GM18858 (cell line): Measurements from ENCODE around the gene FCRL4.
"Not testable (repeated sequence)": the region's sequence is repeated elsewhere in the genome, so short reads cannot be mapped to it uniquely, and the experiment has no call there.

Source experiments
- ATAC-seq: cut with Tn5 transposase; IDR thresholded peaks from one replicate; pipeline ENCODE4 v1.9.1; 2021; ENCODE audit not compliant: unreplicated experiment

The FCRL4 gene

GRCh38 chr1:157551694-157552693 is 45.9 kb downstream of the FCRL4 start, which contains the start of gene FCRL5:
TSS of gene FCRL5 (minus strand) at chr1:157552515. CDS start at chr1:157552362, 153 bp downstream.
- ATAC-seq, result peak; percentile 57

- not testable (repeated sequence) for ATAC-seq
Measured at GRCh38 chr1:157548081-157548480, 49.8 kb downstream of the FCRL4 start.

GRCh38 chr1:157542676-157543075 is 55.2 kb downstream of the FCRL4 start:
- no peak for ATAC-seq

GRCh38 chr1:157540852-157541251 is 57.0 kb downstream of the FCRL4 start:
- no peak for ATAC-seq

- no peak for ATAC-seq
Measured at GRCh38 chr1:157540160-157540748, 57.6 kb downstream of the FCRL4 start.

- ATAC-seq, result no peak
Measured at GRCh38 chr1:157539568-157539967, 58.3 kb downstream of the FCRL4 start.

GRCh38 chr1:157532569-157532968 is 65.3 kb downstream of the FCRL4 start:
- ATAC-seq, result no peak

GRCh38 chr1:157523774-157524493 is 74.0 kb downstream of the FCRL4 start:
- peak; percentile 81 for ATAC-seq
